C1 segment of cervical spinal cord (tissue), 14 donors: ENCODE measurements around the gene AGL.
A peak's percentile ranks its signal among the peaks of the same experiment; 100 is the strongest.
"Not testable (repeated sequence)": the region's sequence is repeated elsewhere in the genome, so short reads cannot be mapped to it uniquely, and the experiment has no call there.

Experiments used
- DNase-seq, 14 donors: peaks; one replicate each; lab custom pipeline; 2025; lab: John Stamatoyannopoulos, UW

The AGL gene

DNA sequence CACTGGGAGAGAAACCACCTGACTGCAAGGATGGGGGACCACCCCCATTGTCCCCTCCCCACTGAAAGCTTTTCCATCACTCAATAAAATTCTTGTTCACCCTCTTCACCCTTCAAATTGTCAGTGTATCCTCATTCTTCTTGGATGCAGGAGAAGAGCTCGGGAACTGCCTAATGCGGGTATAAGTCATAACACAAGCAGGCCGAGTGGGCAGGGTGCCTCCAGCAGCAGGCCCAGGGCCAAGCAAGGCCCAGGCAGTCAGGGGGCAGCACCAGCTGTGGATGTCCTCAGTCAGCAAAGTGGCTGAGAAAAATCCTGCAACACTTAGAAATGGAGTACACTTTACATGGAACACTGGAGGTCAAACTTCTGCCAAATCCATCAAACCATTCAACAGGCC is 85.9 kb downstream of the AGL start:
- no peak for DNase-seq

DNA sequence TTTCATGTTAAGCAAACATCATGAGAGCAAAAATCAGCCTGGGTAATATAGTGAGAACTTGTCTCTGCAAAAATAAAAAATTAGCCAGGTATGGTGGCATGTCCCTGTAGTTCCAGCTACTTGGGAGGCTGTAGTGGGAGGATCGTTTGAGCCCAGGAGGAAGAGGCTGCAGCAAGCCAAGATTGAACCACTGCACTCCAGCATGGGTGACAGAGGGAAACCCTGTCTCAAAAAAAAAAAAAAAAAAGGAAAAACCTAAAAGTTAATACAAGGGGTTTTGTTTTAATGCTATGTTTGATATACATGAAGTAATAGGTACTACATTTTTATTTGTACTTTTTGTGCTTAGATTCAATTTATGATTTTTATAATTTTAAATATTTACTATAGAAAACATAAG is 92.6 kb downstream of the AGL start:
- no peak for DNase-seq

DNA sequence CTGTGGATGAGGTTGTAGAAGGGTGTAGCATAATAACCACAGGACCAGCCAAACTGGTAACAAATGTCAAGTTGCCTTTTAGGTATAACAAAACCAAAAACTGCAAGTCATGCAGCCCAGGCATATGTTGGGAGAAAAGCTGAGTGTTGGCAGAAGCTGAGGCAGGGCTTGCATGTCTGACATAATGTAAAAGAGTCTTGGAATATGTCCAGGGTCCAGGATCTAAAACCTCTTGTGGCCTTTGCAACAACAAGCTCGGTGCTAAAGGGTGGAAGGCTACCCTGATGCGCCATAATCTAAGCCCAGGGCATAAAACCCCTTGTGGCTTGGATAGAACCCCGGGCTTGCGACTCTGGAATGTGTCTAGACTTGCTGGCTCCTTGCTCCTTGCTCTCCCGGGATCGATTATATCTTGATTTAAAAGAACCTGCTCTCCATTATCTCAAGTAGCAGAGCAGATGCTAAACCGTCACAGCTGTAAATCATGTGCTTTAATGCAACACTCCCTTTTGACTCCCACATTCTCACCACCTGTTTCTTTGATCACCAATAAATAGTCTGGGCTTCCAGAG is 93.1 kb downstream of the AGL start:
- no peak for DNase-seq

DNA sequence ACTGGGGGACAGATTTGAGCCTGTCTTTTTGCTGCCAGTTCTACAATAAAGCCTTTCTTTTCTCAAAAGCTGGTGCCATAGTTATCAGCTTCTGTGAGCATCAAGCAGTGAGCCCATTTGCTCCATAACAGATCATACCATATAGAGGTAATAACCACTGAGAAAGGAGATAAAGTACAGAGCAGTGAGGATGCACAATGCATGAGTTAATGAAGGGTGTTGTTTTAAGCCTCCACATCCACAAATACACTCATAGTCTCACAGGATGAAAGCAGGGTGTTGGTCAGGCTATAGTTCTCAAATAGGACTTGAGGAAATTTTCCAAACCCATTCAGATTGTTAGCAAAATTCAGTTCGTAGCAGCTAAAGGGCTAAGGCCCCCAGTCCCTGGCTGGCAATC is 94.0 kb downstream of the AGL start:
- no peak for DNase-seq

DNA sequence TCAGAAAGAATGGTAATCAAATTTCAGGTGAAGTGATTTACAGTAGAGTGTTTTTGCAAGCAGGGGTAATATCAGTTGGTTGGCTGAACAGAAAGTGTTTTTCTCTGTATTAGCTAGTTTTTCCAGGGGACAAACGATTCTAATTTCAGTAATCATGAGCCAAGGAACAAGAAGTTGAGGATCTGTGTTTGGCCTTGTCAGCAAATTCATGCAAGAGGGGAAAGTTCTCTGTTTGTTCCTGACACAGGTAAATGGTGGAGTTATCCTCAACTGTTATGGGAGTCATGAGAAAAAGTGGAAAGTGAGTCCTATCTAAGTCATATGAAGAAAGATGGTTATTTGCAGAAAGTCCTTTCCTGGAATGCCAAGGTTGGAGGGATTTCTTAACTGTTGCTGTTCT is 95.0 kb downstream of the AGL start:
- no peak for DNase-seq

DNA sequence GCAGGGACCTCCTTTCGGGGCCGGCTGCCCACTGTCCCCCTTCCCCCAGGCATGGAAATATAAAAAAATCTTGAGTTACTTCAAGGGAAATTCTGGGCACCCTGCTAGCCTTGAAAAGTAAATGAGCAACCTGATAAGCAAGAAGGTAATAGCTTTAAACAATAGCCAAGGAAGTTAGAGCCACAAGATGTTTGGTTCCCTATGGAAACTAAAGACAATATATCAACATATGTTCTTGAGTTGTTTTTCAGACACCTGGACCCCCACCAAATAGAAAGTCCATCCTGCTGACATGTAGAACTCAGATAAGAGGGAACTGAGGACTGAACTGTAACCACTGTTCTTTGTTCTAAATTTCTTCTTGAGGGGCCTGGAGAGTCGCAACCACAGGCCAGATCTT is 100.3 kb downstream of the AGL start:
- DNase-seq = no peak

DNA sequence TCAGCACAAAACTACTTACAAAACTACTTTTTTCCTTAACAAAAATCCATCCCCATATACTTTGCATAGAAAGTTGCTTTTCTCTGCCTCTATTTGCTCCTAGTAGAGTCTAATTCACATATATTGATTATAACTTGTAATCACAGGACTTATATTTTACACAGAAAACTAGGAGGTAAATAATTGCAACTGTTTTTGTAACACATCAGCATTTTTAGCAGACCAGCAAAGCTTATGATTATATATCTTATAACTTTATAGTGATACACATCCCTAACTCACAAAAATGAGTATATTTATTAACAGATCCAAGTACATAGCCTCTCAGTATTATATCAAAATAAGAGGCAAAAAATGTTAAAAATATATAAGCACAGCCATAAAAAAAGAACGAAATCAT is 102.4 kb downstream of the AGL start:
- no peak for DNase-seq

DNA sequence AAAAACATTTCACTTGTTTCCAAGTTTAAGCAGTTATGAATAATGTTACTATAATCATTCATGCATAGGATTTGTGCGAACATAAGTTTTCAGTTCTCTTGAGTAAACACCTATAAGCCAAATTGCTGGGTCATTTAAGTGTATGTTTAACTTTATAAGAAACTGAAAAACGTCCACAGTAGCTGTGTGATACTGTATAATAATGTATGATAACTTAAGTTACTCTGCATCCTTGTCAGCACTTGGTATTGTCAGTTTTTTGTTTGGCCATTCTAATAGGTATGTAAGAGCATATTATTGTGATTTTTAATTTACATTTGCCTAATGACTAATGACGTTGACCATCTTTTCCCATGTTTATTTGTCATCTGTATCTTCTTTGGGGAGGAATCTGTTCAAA is 105.2 kb downstream of the AGL start:
- DNase-seq = no peak

DNA sequence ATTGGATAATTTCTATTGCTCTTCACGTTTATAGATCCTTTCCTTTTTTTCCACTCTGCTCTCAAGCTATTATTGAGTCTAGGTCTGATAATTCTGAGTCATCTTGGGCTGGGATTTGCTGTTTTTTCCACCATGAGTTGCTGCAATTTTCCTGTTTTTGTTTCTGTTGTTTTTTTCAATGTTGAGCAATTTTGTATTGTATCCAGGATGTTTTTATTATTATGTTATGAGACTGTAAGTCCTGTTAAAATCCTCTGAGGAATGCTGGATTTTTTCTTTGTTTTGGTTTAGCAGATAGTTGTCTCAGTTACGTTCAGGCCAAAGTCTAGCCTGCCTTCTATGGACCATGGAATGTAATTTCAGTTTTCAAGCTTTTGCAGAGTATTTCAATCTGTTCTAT is 106.6 kb downstream of the AGL start:
- DNase-seq = no peak

DNA sequence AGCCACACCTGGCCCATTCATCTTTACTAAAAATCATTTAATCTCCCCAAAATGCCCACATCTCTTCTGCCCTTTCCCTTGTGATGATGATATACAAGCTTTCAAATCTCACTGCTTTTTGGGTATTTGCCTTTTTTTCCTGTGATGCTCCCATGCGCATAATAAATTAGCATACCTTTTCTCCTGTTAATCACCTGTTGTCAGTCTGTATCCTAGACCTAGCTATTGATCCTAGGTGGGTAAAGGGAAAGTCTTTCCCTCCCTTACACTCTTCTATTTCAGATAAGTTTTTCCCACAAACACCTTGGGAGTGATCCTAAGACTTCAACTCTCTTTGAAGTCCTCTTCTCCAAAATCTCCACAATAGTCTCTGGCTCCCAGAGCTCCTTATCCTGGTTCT is 107.7 kb downstream of the AGL start:
- no peak for DNase-seq

DNA sequence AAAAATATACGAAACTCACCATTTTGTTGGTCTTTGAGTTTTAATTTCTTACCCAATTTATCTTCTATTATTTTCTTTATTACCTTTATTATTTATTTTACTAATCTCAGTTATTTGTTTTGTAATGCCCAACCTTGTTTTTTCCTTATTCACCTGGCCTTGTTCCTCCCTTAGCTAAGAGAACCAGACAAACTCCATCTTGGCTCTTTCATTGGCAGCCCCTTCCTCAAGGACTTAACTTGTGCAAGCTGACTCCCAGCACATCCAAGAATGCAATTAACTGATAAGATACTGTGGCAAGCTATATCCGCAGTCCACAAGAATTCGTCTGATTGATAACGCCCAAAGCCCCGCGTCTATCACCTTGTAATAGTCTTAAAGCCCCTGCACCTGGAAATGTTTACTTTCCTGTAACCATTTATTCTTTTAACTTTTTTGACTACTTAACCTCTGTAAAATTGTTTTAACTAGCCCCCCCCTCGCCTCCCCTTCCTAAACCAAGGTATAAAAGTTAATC is 109.1 kb downstream of the AGL start:
- DNase-seq = not testable (repeated sequence)

DNA sequence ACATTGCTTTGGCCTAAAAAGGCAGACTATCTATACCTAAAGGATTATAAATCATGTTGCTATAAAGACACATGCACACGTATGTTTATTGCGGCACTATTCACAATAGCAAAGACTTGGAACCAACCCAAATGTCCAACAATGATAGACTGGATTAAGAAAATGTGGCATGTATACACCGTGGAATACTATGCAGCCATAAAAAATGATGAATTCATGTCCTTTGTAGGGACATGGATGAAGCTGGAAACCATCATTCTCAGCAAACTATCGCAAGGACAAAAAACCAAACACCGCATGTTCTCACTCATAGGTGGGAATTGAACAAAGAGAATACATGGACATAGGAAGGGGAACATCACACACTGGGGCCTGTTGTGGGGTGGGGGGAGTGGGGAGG is 110.1 kb downstream of the AGL start:
- not testable (repeated sequence) for DNase-seq

DNA sequence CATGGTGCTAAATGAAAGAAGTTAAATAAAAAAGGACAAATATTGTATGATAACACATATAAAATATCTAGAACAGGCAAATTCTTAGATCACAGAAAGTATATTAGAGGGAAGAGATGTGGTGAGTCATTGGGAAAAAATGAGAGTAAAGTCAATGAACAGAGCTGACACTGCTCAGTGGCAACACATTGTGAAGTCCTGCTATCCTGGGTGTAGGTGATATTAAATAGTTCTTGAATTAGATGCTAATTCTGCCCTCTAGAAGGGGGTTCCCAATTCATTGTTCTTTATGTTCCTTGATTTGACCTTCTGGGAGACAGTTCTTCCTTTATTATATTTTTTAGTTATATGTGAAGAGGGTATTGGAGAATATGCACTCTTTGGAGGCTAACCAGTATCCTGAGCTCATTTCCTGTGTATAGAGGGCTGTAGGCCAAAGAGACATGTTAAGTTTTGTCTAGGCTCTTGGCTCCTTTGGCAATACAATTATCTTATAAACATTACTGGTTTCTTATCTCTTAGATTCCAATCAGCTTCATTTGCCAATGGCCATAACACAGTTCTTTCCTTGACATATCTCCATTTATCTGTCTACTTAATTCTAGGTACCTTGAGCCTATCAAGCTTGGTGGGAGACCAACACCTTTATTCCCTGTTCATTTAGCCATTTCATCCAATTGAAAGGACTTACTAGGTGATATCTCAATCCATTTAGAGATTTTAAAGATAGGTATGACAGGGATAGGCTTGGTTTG is 113.1 kb downstream of the AGL start:
- DNase-seq = no peak

DNA sequence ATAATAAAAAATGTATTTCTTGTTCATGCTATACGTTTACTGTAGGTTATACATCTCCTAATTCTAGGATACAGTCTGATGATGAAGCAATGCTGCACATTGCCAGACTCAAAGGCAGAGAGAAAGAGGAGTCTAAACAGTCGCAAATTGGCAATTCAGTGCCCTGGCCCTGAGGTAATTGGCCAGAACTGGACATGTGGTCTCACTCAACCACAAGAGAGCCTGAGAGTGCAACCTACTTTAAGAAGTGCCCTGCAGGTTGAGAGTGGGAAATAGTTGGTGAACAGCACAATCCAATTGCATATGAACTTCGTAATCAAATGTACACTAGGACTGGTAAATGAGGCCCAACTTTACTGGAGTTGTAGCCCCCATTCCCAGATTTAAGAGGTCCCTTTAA is 114.6 kb downstream of the AGL start:
- DNase-seq = no peak

DNA sequence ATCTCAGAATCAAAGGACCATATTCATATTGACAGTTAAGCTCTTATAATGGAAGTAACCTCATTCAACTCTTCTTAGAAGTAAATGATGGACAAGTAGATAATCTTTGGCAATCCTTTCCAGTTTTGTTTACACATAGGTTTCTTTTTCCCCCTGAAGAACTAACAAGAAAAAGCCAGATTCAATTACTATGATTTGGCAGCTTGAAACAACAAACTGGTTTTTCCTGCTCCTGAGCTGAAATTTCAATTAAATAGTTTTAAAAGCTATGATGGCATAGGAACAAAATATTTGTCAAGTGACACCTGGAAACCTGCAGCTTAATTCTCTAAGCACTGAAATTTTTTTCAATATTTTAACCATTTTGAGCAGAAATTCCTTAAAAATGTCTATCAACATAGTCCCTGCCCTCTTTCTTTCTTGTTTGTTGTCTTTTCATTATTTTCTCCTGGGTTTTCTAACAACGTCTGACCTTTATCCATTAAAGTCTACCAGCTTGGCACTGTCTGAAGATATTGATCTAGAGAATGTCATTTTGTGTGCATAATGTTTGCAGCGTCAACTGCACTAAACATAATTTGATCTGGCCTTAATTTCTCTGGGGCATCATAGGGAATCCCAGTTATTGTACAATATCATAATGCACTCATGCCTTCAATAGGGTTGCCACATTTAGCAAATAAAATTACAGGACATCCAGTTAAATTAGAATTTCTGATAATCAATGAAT is 115.7 kb downstream of the AGL start:
- DNase-seq = no peak

DNA sequence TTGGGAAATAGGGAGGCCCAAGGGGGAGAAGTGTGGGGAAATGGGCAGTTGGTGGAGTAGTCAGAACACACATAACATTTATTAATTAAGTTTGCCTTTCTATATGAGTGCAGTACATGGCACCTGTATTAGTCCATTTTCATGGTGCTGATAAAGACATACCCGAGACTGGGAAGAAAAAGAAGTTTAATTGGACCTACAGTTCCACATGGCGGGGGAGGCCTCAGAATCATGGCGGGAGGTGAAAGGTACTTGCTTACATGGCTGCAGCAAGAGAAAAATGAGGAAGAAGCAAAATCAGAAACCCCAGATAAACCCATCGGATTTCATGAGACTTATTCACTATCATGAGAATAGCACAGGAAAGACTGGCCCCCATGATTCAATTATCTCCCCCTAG is 118.1 kb downstream of the AGL start:
- no peak for DNase-seq

DNA sequence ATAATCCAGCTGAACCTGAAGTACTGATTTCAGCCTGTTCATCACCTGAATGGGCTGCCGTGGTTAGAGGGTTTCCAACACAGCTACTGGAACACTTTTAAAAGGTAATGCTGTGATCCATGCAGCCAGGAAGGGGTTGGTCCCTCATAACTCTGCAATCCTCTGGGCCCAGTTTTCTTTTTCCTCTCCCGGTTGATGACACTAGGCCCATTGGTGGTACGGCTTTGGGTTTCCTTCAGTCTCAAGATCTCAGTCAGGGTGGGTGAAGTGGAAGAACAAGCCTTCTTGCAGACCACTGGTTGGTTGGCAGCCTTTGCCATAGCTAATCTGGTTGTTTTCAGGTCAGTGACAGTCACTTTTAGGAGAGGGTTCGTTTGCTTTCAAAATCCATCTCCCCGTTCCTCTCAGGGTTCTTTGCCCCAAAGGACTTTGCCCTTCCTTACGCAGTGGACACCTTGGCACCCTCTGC is 119.1 kb downstream of the AGL start:
- DNase-seq = peak in 2 of 14 donors; percentile 18 to 70

DNA sequence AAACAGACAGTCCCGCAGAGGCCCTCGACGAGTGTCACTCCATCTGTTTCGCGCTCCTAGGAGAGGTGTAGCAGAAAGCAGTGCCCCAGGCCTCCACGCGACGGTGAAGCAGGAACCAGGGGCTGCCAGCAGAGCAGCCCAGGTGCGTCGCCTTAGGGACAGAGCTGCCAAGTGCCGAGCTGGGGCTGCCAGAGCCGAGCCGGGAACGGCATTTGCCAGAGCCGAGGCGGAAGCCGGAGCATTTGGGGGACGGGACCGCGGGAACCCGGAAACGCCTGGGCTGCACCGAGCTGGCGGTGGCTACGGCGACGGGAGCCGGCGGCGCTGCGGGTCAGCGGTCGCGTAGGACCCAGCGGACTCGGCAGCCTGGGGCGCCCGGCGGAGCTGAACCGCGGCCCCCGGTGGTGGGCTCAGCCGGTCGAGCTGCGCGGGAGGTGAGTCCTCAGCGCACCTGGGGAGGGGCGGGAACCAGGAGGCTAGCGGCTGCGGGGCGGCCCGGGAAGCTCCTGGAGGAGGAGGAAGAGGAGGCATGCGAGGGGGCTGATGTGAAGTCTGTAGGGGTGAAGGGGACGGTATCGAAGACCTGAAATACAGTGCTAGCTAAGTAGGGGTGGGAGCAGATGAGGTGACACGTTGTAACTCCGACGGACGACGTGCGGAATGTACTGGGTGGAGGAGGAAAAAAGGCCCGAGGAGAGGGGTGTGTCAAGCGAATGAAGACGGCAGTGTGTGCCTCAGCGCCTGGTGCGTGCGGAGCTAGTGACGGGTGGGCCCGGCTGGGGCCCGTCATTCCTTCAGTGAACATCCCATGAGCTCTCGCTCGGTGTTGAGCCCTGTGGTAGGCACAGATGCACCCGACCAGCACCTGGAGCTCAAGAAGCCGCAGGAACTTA is 119.8 kb downstream of the AGL start, which contains the start of gene SLC35A3:
TSS of gene SLC35A3 (plus strand) at position 268 of the 893 bp plus-strand sequence. CDS start 23,559 bp downstream, outside the sequence.
- DNase-seq = peak in 13 of 14 donors; percentile 38 to 83 (median 72)

DNA sequence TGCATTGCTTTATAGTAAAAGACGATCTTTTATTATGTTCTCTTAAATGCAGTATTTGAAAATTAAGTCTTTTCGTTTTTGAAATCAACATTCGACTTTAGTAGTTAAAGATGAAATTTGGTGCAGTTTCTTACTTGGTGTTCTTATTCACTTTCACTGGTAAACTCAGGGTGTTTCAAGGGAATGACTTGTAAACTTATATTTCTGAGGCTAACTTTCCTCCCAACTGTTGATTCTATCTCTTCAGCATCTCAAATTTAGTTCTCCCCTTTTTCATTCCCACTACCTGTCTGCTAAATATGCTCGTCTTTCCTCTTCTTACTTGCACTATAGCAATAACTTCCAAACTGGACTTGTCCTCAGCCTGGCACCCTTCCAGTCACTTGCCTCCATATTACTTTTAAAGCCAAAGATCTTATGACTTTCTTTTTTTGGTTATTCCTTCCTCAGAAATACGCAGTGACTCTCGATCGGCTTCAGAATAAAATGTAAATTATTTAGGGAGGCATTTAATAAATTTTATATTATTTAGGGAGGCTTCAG is 120.6 kb downstream of the AGL start:
- no peak for DNase-seq

DNA sequence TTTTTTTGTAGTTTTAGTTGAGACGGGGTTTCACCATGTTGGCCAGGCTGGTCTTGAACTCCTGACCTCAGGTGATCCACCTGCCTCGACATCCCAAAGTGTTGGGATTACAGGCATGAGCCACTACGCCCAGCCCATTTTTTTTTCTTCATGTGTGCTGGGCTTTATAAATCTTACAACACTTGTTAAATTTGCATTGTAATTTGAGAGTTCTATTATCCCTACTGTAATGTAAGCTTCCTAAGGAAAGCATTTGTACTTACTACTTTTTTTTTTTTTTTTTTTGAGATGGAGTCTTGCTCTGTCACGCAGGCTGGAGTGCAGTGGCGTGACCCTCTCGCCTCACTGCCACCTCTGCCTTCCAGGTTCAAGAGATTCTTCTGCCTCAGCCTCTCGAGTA is 121.9 kb downstream of the AGL start:
- not testable (repeated sequence) for DNase-seq
